HG03175 (cell line): ENCODE results near the gene OBSCN.

Source experiments
- ATAC-seq: cut with Tn5 transposase; IDR thresholded peaks from one replicate; pipeline ENCODE4 v1.9.1; 2021; ENCODE audit warnings: mild to moderate bottlenecking, moderate library complexity; ENCODE audit not compliant: unreplicated experiment

OBSCN gene

DNA sequence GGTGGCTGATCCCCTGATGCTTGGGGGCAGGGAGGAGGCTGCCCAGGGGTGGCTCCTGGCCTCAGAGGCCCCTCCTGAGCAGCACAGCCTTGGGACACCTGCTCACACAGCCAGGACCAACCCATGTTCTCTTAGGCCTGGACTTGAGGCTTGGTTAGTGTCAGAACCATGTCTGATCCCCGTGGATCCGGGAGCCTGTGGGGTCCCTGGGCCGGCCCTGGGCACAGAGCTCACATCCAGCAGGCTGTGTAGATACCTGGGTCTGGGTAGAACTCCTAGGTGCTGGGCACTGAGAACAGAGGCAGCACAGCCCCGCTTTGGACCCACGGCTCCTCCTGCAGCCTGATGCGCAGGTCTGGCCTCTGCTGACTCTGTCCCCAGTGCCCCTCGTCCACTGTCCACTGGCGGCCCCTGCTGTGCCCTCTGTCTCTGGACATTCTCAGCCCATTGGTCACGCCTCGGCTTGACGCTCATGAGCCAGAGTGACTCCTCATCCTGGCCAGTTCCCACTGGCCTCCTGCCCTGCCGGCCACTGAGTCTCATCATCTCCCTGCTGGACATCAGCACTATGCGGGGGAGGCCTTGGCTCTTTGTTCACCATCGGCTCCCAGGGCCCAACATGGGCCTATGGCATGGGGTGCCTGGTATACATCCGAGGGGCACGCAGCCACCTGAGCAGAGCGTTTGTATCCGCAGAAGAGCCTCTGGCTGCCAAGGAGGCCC is 128.6 kb downstream of the OBSCN start:
- ATAC-seq: no peak

DNA sequence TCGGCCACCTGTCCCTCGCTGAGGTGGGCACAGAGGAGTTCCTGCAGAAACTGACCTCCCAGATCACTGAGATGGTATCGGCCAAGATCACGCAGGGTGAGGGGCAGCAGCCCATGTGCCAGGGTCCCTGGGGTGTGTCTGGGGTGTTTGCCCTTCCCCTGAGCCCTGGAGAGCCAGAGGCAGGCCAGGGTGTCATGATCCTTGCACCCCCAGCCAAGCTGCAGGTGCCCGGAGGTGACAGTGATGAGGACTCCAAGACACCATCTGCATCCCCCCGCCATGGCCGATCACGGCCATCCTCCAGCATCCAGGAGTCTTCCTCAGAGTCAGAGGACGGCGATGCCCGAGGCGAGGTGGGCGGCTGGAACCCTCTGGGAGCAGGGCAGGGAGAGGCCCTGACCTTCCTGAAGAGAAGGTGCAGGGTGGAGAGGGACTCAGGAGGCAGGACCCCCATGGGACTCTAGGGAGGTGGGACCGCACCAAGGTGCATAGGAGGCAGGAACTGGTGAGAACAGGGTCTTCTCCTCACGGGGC is 129.3 kb downstream of the OBSCN start:
- no peak for ATAC-seq

DNA sequence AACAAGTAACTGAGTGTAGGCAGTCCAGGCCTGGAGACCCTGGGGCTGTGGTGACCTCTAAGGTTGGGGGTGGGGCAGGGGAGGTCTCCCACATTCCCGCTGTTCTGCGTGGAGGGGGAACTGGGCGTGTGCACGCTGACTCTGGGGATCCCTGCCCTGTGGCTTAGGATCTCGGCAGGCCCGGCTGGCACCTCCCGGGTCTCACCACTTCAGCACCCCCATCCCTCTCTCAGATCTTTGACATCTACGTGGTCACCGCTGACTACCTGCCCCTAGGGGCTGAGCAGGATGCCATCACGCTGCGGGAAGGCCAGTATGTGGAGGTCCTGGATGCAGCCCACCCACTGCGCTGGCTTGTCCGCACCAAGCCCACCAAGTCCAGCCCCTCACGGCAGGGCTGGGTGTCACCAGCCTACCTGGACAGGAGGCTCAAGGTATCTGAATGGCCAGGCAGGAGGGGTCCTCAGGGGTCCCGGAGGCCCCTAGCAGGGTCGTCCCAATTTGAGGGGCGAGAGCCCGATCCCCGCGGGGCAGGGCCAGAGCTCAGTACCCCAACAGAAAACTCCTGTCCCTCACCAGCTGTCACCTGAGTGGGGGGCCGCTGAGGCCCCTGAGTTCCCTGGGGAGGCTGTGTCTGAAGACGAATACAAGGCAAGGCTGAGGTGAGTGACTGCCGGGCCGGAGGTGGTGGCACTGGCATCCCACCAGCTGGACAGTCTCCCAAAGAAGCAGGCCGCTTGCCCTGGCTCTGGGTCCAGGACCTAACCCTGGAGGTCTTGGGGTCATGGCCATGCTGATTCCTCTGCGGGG is 130.1 kb downstream of the OBSCN start:
- ATAC-seq: no peak

DNA sequence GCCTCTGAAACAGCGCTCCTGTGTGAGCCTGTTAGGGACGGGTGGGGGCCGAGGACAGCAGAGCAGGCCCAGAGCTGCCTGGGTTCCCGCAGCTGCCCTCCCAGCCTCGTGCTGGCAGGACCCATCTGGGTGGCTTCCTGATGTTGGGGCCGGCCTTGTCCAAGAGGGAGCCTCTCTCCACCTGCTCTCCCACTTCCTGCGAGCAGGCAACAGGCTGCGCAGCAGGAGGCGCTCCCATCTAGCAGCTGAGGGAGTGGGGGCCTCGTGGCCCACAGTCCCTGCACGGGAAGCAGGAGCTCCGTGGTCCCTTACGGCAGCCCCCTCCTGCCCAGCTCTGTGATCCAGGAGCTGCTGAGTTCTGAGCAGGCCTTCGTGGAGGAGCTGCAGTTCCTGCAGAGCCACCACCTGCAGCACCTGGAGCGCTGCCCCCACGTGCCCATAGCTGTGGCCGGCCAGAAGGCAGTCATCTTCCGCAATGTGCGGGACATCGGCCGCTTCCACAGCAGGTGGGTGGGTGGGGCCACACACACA is 130.7 kb downstream of the OBSCN start:
- ATAC-seq: no peak

DNA sequence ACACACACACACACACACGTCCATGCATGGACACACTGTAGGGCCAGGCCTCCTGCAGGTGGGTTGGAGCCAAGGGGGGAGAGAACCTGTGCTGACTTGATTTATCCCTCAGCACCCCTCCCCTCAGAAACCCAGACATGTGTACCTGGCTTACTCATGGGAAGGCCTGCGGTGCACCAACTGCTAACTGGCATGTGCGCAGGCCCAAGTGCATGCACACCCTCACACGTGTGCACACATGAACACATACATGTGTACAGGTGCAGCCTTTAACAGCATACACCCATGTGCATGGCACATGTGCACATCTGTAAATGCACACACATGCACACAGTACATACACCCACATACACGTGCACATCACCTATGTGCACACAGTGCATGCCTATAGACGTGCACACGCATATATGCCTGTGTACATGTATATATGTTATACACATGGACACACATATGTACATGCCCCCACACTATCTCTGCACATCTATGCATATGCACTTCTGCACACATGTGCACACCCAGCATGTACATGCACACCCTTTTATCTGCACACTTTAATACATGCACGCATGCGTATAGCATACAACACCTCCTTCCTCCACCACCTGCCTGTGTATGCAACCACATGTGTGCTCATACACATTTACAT is 131.3 kb downstream of the OBSCN start:
- no peak for ATAC-seq

DNA sequence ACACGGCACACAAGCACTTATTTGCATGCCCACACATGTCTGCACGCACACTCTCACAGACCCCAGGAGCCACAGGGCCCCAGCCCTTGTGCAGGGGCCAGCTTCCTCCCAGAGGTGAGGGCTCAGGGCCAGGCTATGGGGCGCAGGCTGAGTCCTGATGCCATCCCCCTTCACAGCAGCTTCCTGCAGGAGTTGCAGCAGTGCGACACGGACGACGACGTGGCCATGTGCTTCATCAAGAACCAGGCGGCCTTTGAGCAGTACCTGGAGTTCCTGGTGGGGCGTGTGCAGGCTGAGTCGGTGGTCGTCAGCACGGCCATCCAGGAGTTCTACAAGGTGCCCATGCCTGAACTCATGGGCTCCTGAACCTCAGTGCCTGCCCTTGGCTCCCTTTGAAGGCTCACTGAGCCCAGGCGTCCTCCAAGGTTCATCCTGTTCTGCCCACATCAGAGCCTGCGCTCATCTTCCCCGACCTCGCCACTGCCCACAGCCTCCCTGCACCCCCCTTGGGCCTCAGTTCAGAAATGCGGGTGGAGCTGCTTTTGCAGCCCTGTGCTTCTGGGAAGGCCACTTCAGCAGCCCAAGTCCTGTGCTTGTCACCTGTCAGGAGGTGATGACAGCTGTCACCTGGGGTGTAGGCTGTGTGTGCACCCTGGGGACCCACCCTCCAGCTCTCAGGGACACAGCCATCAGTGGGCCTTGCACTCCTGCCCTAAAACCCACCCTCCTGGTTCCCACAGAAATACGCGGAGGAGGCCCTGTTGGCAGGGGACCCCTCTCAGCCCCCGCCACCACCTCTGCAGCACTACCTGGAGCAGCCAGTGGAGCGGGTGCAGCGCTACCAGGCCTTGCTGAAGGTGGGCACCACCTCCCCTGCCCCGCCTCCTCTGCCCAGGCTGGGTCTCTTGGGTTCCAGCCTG is 132.2 kb downstream of the OBSCN start:
- ATAC-seq: no peak

DNA sequence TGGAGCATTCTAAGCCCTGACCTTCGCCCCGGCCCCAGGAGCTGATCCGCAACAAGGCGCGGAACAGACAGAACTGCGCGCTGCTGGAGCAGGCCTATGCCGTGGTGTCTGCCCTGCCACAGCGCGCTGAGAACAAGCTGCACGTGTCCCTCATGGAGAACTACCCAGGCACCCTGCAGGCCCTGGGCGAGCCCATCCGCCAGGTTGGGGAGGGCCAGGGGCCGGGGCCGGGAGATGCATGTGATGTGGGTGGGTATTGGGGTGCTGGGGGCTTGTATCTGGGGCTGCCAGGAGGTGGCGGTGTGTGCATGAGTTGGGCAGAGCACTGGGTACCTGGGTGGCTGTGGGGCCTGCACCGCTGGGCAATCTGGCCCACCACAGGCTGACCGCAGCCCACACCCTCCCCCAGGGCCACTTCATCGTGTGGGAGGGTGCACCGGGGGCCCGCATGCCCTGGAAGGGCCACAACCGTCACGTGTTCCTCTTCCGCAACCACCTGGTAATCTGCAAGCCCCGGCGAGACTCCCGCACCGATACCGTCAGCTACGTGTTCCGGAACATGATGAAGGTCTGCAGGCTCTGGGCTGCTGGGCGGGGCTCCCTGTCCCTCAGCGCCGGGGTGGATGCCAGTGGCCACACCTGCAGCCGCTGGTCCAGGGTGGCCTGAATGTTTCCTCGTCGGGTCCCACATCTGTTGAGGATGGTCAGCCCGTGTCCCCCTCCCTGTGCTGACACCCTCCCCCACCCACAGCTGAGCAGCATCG is 133.0 kb downstream of the OBSCN start:
- no peak for ATAC-seq

DNA sequence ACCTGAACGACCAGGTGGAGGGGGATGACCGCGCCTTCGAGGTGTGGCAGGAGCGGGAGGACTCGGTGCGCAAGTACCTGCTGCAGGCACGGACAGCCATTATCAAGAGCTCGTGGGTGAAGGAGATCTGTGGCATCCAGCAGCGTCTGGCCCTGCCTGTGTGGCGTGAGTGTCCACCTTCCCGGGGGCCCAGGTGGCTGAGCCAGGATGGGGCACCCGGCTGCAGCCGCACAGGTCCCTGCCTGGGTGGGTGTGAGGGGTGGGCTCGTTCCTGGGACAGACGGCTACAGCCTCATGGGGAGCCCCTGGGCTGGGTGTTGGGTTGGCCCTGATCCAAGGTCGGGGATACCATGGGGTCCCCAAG is 133.6 kb downstream of the OBSCN start:
- ATAC-seq: no peak

DNA sequence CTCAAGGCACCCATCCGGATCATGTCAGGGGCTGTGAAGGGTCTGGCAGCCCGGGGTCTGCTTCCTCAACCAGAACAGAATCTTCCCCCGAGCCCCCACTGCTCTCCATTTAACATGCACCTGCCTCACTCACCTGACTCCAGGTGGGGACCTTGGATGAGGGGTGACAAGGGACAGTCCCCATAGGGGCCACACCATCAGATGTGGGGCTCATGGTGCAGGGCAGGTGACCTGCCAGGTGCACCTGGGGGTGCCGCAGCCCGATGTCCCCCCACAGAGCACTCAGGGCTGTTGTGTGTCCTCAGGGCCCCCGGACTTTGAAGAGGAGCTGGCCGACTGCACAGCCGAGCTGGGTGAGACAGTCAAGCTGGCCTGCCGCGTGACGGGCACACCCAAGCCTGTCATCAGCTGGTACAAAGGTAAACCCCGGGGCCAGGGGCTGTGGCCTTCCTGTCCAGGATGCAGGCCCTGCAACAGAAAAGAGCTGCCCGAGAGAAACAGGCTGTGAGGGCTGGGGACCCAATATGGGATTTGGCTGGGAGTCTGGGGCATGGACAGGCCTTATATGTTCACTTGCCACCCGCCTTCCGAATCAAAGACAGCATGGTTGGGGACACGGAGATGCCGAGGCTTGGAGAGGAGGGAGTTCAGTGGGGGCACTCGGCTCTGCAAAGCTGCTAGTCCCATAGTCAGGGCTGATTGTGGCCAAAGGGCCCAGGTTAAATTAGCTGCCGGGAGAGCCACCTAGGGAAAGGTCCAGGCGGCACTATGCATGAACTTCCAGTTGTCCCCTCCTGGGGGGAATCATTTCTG is 134.2 kb downstream of the OBSCN start:
- no peak for ATAC-seq

DNA sequence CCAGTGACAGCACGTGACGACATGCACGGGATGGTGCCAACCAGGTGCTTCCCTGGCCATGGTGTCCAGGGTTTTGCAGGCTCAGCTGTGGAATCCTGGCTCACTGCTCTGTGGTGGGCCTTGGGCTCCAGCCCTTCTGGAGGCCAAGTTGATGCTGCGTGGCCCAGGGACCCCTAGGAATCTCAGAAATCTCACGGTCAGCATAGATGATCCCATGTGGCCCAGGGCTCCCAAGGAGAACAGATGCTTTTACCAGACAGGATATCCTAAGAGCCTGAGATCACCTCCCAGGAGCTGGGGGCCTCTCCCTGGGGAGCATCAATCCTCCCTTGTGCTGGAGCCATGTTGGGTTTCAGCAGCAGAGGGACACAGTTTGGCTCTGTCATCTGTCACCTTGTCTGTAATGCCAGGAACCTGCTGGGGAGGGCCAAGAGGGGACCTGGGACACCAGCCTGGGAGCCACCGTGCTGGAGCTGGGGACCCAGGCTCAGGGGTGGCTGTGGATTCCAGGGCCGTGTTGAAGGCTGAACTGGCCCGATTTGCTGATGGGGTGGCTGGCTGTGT is 134.9 kb downstream of the OBSCN start:
- ATAC-seq: no peak

DNA sequence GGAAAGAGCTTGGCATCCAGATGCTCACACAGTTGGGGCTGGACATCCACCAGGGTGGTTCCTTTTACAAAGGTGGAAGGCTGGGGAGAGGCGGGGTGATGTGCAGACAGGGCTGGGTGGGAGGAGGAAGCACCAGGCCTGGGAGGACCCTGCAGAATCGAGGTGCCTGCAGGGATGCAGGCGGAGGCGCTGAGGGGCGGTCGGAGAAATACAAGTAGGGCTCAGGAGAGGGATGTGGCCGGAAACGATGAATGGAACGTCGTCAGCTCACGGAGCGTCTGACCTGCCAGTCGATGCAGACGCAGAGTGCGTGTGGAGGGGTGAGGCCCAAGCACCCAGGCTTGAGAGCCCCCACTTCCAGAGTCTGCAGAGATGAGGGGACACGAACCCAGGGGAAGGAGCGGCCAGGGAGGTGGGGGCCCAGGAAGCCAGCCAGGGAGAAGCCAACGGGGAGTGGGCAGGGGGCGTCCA is 135.4 kb downstream of the OBSCN start:
- ATAC-seq: no peak

DNA sequence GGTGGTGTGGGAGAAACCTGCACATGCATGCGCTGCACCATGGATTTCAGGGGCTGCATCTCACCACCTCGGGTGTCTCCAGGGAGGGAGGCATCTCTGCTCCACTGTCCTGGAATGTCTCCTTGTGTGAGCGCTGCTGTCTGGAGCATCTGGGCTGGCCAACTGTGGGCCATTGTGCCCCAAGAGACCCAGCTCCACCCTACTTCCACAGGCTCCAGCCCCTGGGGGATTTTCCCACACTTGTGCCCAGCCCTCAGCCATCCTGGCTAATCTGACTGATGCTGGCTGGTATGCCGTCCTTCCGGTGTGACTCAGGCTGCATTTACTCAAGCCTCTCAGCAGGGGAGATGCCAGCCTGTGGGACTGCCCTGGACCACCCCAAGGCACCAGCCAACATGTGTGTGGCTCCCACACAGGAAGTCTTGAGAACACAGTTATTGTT is 136.8 kb downstream of the OBSCN start:
- ATAC-seq: no peak

DNA sequence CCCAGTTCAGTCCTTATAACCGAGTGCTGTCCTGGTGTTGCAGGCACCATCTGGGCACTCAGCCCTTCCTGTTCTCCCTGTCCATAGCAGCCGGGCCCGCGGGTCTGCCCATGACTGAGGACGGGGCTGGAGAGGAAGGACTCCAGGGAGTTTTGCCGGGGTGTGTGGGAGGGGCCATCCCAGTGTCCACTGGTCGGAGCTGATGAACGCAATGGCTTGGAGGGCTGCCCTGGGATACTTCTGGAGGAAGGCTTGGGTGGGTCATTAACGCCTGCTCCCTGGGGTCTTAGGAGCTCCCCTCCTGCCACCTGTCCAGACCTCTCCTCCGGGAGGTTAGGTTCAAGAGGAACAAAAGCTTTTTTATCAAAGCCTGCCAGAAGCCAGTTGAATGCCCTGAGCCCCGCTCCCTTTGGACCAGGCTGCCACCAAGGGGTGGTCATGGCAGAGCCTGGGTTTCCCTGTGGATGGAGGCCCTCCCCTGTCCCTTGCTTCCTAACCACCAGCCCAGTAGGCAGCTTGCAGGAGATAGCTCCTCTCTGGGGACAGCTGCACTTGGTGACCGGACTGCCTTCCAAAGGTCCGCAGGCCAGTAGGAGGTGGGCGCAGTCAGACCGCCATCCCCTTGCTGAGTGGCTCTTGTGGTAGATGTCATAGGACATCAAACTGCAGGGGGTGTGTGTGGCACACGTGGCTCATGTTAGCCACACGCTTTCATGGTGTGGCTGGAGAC is 137.5 kb downstream of the OBSCN start:
- no peak for ATAC-seq

DNA sequence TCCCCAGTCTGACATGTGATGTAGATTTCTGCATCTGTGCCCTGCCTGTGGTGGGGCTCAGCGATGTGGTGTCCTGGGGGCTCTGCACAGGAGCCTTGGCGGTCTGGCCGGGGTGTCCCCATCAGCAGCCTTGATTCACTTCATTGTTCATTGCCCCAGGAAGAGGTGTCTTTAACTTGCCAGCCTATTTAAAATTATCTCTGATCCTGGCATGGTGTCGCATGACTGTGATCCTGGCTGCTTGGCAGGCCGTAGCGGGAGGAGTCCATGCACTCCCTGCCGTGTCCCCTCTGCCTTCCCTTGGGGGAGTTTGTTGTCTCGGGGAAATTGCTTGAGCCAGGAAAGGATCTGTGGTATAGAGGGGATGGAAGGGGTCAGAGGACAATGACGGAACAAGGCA is 138.9 kb downstream of the OBSCN start:
- no peak for ATAC-seq

DNA sequence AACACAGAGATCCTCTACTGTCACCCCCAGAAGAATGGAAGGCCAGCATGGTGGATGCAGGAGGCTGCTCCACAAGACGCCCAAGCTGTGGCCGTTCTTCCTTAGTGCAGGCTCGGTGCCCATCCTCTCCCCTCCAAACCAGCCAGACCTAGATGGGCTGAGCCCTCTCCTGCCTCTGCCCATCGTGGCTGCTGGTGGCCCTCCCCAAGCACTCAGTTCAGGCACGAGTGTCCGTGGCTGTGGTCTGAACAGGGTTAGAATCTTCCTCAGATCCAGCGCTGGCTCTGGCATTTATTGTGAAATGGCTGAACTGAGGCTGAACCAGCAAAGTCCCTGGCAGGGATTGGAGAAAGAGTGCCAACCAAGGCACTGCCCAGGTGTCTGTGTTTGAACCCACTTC is 139.3 kb downstream of the OBSCN start:
- no peak for ATAC-seq

DNA sequence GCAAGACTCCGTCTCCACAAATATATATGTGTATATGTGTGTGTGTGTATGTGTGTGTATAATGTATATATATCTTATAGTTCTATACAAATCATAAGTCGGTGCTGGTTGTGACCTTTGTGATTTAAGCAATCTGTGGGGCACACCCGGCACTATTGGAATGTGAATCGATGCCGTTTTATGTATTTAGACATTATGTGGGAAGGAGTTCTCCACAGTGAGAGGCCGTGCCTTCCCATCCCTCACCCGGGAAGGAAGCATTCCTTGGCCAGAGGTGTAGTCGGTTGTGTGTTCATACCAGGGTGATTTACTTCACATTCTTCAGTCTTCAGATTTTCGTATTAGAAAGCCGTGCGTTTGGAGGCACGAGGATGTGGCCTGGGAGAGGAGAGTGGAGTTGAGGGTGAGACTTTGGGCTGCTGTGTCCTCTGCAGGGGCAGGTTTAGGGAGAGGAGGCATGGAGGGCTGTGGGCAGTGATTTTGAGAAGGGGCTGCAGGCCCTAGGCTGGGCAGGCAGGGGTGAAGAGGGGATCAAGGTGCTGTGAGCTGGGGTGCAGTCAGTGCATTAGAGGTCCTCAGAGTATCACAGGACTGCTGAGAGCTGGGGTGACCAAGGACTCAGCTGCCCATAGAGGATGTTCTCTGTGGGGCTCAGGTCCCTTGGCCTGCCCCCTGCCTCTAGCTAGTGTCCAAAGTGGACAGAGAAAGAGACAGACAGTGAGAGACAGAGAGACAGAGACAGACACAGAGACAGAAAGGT is 141.0 kb downstream of the OBSCN start:
- ATAC-seq: no peak

DNA sequence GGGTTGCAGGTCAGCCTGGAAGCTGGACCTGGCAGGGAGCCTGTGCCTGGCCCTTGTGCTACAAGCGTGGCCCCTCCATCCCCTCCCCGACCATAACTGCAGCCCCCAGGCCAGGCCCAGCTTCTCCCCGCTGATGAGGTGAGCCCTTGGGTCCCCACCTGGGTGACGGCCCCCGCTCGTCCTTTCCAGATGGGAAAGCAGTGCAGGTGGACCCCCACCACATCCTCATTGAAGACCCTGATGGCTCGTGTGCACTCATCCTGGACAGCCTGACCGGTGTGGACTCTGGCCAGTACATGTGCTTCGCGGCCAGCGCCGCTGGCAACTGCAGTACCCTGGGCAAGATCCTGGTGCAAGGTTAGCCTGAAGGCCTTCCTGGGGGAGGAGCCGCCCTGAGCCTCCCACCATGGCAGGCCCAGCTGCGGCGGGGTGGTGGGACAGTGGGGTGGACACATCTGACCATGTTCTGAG is 141.9 kb downstream of the OBSCN start:
- ATAC-seq: no peak
